Bronchial epithelial cell (primary cell): ENCODE measurements around the gene DDX55. TPM values are rescaled to one million over a fixed set of nuclear protein-coding genes. Genes with fewer than 3 reads are reported as not detected.

Source experiments
- DNase-seq: peaks from one replicate; pipeline ENCODE4 v3.0.0-alpha.2; 2010; ENCODE audit warnings: low read depth
- FAIRE-seq: peaks from 2 replicates; lab custom pipeline; 2011; peaks lifted over from hg19 to GRCh38; lab: Jason Lieb, UNC
- H3K27me3 ChIP-seq: 2 replicates; pipeline ENCODE4 v1.5.1; 2011; ENCODE audit warnings: low read length; ENCODE audit not compliant: control insufficient read depth, insufficient read depth
- H3K36me3 ChIP-seq: 2 replicates; pipeline ENCODE4 v1.5.1; 2011; ENCODE audit warnings: low read length; ENCODE audit not compliant: control insufficient read depth, insufficient read depth
- H3K4me3 ChIP-seq: 2 replicates; pipeline ENCODE4 v1.5.1; 2011; ENCODE audit warnings: mild to moderate bottlenecking, low read depth, low read length, control low read depth
- total RNA-seq: library from RNA; depleted of rRNA; stranded (reverse); fragments of >200 nt; gene quantifications from 2 replicates; pipeline ENCODE4 v1.2.1, GENCODE V29; 2014
- TF ChIP-seq, protein P1 (sequence below): IDR thresholded peaks from 2 replicates; pipeline ENCODE4 v1.5.1; 2011; ENCODE audit warnings: mild to moderate bottlenecking, moderate library complexity, low read length, control low read depth, inconsistent platforms; ENCODE audit not compliant: insufficient read depth, severe bottlenecking

DDX55 gene
- total RNA-seq, 1 donor from 2014 or later, result 23.4 TPM

DNA sequence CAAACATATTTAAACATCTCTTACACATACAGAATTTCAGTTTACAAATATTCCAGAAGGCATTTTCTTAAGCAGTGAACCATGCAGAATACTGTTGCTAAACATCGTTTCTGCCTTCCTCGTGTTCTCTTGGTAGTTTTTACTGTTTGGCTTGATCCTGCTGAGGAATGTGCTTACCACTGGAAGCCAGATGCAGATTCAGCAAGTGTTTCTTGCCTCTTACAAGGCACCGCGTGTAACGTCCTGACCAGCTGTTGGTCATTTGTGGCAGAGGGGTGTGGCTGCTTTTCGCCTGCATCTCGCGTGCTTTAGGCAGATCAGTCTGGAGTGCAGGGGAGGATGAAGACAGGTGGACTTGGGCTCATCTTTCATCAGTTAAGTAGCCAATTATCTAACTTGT is 19.2 kb downstream of the DDX55 start:
- no peaks in the 10 kb centered on the region for H3K27me3 ChIP-seq
- H3K36me3 ChIP-seq, result peaks cover 20% of the 10 kb centered on the region
- H3K4me3 ChIP-seq, result no peak overlapping the region
- no peak for FAIRE-seq
- TF ChIP-seq, protein P1, sequence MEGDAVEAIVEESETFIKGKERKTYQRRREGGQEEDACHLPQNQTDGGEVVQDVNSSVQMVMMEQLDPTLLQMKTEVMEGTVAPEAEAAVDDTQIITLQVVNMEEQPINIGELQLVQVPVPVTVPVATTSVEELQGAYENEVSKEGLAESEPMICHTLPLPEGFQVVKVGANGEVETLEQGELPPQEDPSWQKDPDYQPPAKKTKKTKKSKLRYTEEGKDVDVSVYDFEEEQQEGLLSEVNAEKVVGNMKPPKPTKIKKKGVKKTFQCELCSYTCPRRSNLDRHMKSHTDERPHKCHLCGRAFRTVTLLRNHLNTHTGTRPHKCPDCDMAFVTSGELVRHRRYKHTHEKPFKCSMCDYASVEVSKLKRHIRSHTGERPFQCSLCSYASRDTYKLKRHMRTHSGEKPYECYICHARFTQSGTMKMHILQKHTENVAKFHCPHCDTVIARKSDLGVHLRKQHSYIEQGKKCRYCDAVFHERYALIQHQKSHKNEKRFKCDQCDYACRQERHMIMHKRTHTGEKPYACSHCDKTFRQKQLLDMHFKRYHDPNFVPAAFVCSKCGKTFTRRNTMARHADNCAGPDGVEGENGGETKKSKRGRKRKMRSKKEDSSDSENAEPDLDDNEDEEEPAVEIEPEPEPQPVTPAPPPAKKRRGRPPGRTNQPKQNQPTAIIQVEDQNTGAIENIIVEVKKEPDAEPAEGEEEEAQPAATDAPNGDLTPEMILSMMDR, result no peak
- no peak for DNase-seq

DNA sequence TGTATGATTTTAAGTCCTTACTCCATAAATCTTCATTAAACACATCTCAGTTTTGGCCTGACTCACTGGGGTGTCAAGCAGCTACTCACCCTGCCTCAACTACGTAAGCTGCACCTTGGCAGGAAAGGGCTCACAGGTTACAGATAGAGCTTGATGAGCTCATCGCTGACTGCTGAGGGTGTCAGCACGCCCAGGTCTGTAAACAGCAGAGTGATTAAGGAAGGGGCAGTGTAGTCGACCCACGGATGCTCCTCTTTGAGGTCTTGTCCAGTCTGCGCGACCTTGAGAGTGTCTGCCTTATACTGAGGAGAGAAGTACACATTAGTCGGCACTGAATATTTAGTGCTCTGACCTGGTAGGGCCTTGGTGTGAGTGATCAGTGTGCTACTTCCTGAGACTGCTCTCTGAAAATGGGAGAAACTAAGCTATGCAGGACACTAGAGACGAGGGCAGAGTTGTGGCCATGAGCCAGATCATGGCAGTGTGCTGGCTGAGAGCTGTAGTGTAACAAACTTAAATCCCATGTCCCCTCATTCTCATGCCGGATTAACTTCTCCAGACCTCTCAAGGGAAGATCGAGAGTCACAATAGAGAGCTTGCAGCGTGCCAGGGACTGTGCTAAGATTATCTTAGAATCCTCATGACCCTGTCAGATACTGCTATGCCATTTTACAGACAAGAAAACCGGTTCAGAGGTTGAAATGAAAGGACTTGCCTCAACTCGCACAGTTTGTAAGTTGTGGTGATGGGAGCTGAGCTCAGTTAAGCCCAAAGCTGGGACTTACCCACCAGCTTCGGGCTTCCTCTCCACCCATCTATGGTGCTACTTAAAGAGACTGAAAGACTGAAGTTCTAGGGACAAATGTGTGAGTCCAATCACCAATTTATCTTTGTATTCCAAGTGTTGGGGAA is 20.0 kb downstream of the DDX55 start:
- TF ChIP-seq, protein P1, result no peak
- Histone ChIP-seq H3K27me3 (no peaks in the 10 kb centered on the region), H3K4me3 (no peak overlapping the region), H3K36me3 (peaks cover 20% of the 10 kb centered on the region)
- no peak for FAIRE-seq
- peak; percentile 94 for DNase-seq

DNA sequence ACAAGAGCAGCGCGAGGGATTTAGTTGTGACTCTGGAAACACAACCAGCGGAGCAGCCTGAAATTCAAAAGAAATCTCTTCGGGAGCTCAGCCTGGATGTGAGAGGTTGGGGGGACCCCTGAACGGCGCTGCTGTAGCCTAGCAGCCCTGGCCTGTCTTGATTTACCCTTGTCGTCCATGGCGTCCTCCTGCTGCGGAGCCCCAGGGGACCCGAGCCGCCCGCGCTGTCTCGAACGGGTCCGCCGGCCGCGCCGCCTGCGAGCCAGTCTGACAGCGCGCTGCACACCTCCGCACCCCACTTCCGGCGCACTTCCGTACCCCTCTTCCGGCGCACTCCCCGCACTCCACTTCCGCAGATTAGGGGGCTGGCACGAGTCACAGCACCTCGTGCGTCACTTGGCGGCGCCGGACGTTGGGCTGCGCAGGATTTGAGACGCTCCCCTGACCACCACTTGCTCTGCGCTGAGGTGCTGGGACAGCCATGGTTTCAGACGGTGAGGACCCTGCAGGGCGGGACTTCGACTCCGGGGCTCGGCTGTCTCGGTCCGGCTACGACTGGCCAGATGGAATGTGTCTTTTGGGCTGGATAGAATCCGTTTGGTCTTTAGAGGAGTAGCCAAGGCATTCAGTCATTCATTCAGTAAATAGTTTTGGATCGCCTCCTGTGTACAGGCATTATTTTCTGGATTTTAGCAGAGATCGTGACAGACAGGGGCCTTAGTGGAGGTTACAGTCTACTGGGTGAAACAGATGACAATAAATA is 31.7 kb downstream of the DDX55 start, which contains the start of the genes EIF2B1 and GTF2H3:
Gene EIF2B1, minus strand, starts transcription at position 308 of the 763 bp plus-strand sequence. Its CDS starts 129 bp downstream, at position 179.
Gene GTF2H3, plus strand, starts transcription at position 451 of the 763 bp plus-strand sequence. Its CDS starts 31 bp downstream, at position 482.
- FAIRE-seq (no peak), DNase-seq (peak; percentile 92)
- TF ChIP-seq, protein P1, result no peak
- Histone ChIP-seq H3K36me3 (peaks cover 6% of the 10 kb centered on the region), H3K4me3 (peak within 1 kb of the TSS; percentile 99), H3K27me3 (no peaks in the 10 kb centered on the region)

DNA sequence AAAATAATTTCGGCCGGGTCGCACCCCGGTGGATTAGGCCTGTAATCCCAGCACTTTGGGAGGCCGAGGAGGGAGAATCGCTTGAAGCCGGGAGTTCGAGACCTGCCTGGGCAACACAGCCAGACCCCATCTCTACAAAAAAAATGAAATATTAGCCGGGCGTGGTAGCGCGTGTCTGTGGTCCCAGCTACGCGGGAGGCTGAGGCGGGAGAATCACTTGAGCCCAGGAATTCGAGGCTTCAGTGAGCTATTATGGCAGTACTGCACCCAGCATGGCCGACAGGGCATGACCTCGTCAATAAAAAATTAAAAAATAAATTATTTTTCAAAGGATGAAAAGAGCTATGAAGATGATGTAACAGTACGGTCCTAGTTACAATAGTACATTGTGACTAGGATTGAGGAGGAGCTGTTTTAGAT is 32.3 kb downstream of the DDX55 start:
- TF ChIP-seq, protein P1, result no peak
- Histone ChIP-seq H3K27me3 (no peaks in the 10 kb centered on the region), H3K4me3 (peak overlapping the region; percentile 99), H3K36me3 (peaks cover 4% of the 10 kb centered on the region)
- FAIRE-seq (no peak), DNase-seq (no peak)

DNA sequence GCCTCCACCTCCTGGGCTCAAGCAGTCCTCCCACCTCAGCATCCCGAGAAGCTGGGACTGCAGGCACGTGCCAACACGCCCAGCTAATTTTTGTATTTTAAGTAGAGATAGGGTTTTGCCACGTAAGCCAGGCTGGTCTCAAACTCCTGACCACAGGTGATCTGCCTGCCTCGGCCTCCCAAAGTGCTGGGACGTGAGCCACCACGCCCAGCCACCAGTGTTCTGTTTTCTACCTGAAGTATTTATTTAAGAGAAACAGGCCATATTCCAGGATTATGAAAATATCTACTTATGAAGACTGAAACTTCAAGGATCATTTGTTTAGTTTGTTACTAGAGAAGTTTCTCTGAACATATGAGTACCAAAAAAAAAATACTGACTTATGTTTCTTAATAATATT is 42.0 kb downstream of the DDX55 start:
- no peaks in the 10 kb centered on the region for H3K27me3 ChIP-seq
- H3K4me3 ChIP-seq, result no peak overlapping the region
- FAIRE-seq, result no peak
- TF ChIP-seq, protein P1, result no peak
- DNase-seq, result peak; percentile 12
- peaks cover 19% of the 10 kb centered on the region for H3K36me3 ChIP-seq
